Lower leg skin (tissue), 4 donors: ENCODE data around the gene AP1B1. TPM values are rescaled to one million over a fixed set of nuclear protein-coding genes. Genes with fewer than 3 reads are reported as not detected.

Experiments
- DNase-seq, 2 donors: peaks; one replicate each; pipeline ENCODE4 v3.0.0-alpha.2; 2019; ENCODE audit warnings: low spot score in 2 of 2
- H3K4me3 ChIP-seq: fragments of 200-600 bp; sonication (generic); 2 replicates; pipeline ENCODE4 v1.5.1; 2017; ENCODE audit warnings: mild to moderate bottlenecking, low read depth; ENCODE audit not compliant: poor library complexity, severe bottlenecking
- CTCF ChIP-seq, 3 donors: fragments of 450-650 bp; IDR thresholded peaks; one replicate each; pipeline ENCODE4 v1.5.1; 2016; ENCODE audit warnings: antibody characterized with exemption in 3 of 3, mild to moderate bottlenecking in 3 of 3, moderate library complexity in 2 of 3
- POLR2A ChIP-seq, 2 donors: fragments of 450-650 bp; IDR thresholded peaks; one replicate each; pipeline ENCODE4 v1.6.1; 2016 to 2017; ENCODE audit warnings: antibody characterized with exemption in 2 of 2, mild to moderate bottlenecking in 1 of 2, moderate library complexity in 1 of 2
- WGBS, 2 donors: methylation state at CpG; one replicate each; pipeline ENCODE4 v1.1.5; 2018; 5-methylcytosine and 5-hydroxymethylcytosine counted together
- intact Hi-C: fragments of 100-400 bp; cut with DNase I; formaldehyde crosslinking; loops from one replicate; pipeline ENCODE4 v1.15.0; 2023; ENCODE audit warnings: low total_unique reads
- total RNA-seq, 4 donors: library from RNA; depleted of rRNA; stranded (reverse); fragments of >200 nt; gene quantifications; one replicate each; pipeline ENCODE4 v1.1.0, GENCODE V29; 2016

The AP1B1 gene
- total RNA-seq, 4 donors from 2014 or later, result 65.4 to 95.5 (median 79.0) TPM

- intact Hi-C loops, result no loop called here
- peak; percentile 66 to 96 for DNase-seq
- WGBS, 2 donors, result 0 to 29% methylated on average over 8 to 11 of the region's 83 CpGs
- TF ChIP-seq CTCF (IDR thresholded peaks at IDR 0.05) (no peak), POLR2A (IDR thresholded peaks at IDR 0.05) (no peak)
- H3K4me3 ChIP-seq, result peak overlapping the region; percentile 73
Observed at GRCh38 chr22:29306835-29307595, 81.4 kb downstream of the AP1B1 start.

- WGBS, 2 donors, result 0 to 1% methylated on average over 17 to 37 of the region's 40 CpGs
- H3K4me3 ChIP-seq, result peak within 1 kb of the TSS; percentile 73
- TF ChIP-seq POLR2A (IDR thresholded peaks at IDR 0.05), result no peak
- TF ChIP-seq CTCF (IDR thresholded peaks at IDR 0.05), result no peak
- DNase-seq, result peak; percentile 83 to 97
- intact Hi-C loops, result no loop called here
Observed at GRCh38 chr22:29306175-29306834, 82.1 kb downstream of the AP1B1 start, which contains the start of gene GAS2L1. TSS of gene GAS2L1 (plus strand) at chr22:29306650. CDS start at chr22:29308106, 1,456 bp downstream.

GRCh38 chr22:29305836-29306174 lies 82.6 kb downstream of the AP1B1 start:
- intact Hi-C loops, result no loop called here
- TF ChIP-seq CTCF (IDR thresholded peaks at IDR 0.05) (no peak), POLR2A (IDR thresholded peaks at IDR 0.05) (no peak)
- WGBS, 2 donors, result 48 to 49% methylated on average over 6 to 7 of the region's 7 CpGs
- H3K4me3 ChIP-seq, result no peak overlapping the region
- no peak for DNase-seq

- no peak overlapping the region for H3K4me3 ChIP-seq
- peak in 1 of 2 donors; percentile 83 for DNase-seq
- TF ChIP-seq POLR2A (IDR thresholded peaks at IDR 0.05), result no peak
- no peak for TF ChIP-seq CTCF (IDR thresholded peaks at IDR 0.05)
- intact Hi-C loops, result no loop called here
- WGBS, 2 donors, result 38 to 45% methylated on average over 12 to 13 of the region's 13 CpGs
Observed at GRCh38 chr22:29302681-29303465, 85.5 kb downstream of the AP1B1 start.

GRCh38 chr22:29302402-29302680 lies 86.0 kb downstream of the AP1B1 start:
- intact Hi-C loops, result no loop called here
- no peak for DNase-seq
- TF ChIP-seq POLR2A (IDR thresholded peaks at IDR 0.05) (no peak), CTCF (IDR thresholded peaks at IDR 0.05) (no peak)
- WGBS, 2 donors, result 27 to 29% methylated on average over 2 of the region's 2 CpGs
- H3K4me3 ChIP-seq, result no peak overlapping the region
